Breast epithelium (tissue), 4 donors: ENCODE measurements around the gene IFRD1. TPM values are rescaled to one million over a fixed set of nuclear protein-coding genes. Genes with fewer than 3 reads are reported as not detected.

Source experiments
- DNase-seq, 2 donors: peaks; one replicate each; pipeline ENCODE4 v3.0.0-alpha.2; 2019; ENCODE audit warnings: low spot score in 2 of 2
- H3K27ac ChIP-seq, 2 donors: fragments of 200-600 bp; sonication (generic) in 1 of 2; one replicate each; pipeline ENCODE4 v1.5.1; 2016 to 2019; ENCODE audit warnings: mild to moderate bottlenecking in 1 of 2
- H3K27me3 ChIP-seq, 2 donors: fragments of 200-600 bp; sonication (generic) in 1 of 2; one replicate each; pipeline versions ENCODE4 v1.5.1 to v1.6.0; 2017 to 2019; ENCODE audit warnings: control low read depth in 1 of 2, mild to moderate bottlenecking in 1 of 2
- H3K36me3 ChIP-seq: fragments of 200-600 bp; one replicate; pipeline ENCODE4 v1.5.1; 2019
- H3K4me1 ChIP-seq, 2 donors: fragments of 200-600 bp; sonication (generic); one replicate each; pipeline ENCODE4 v1.5.1; 2016 to 2019; ENCODE audit warnings: control low read depth in 1 of 2
- H3K4me3 ChIP-seq, 3 donors: fragments of 200-600 bp; sonication (generic); 1 replicate in 2 of 3; 2 replicates in 1 of 3; pipeline ENCODE4 v1.5.1; 2016 to 2019; ENCODE audit warnings: mild to moderate bottlenecking in 3 of 3, moderate library complexity in 2 of 3
- H3K9me3 ChIP-seq, 2 donors: fragments of 200-600 bp; sonication (generic) in 1 of 2; one replicate each; pipeline ENCODE4 v1.5.1; 2016 to 2019; ENCODE audit warnings: control low read depth in 1 of 2
- CTCF ChIP-seq, 3 donors: fragments of 450-650 bp; IDR thresholded peaks; one replicate each; pipeline ENCODE4 v1.5.1; 2016 to 2017; ENCODE audit warnings: antibody characterized with exemption in 3 of 3, mild to moderate bottlenecking in 3 of 3, moderate library complexity in 3 of 3
- POLR2A ChIP-seq: fragments of 450-650 bp; IDR thresholded peaks from one replicate; pipeline ENCODE4 v1.6.1; 2016; ENCODE audit warnings: antibody characterized with exemption, mild to moderate bottlenecking, moderate library complexity
- POLR2AphosphoS5 ChIP-seq, 3 donors: sonication (generic); formaldehyde crosslinking; IDR thresholded peaks; one replicate each; pipeline ENCODE4 v1.6.1; 2017; ENCODE audit warnings: antibody characterized with exemption in 3 of 3
- intact Hi-C: fragments of 100-400 bp; cut with DNase I; formaldehyde crosslinking; loops from one replicate; pipeline ENCODE4 v1.15.1; 2023; ENCODE audit warnings: low total_unique reads
- total RNA-seq, 3 donors: library from RNA; depleted of rRNA; stranded (reverse); fragments of >200 nt; gene quantifications; one replicate each; pipeline ENCODE4 v1.1.0, GENCODE V29; 2016

IFRD1 gene
- total RNA-seq, 3 donors from 2014 or later = 82.7 to 146 (median 91.8) TPM

- intact Hi-C loops = no loop called here
- Histone ChIP-seq H3K9me3 (no peaks in the 10 kb centered on the region), H3K27me3 (no peaks in the 10 kb centered on the region), H3K4me1 (no peaks in the 10 kb centered on the region), H3K36me3 (no peaks in the 10 kb centered on the region), H3K27ac (no peak overlapping the region), H3K4me3 (no peak overlapping the region)
- TF ChIP-seq POLR2A = no peak
- DNase-seq = no peak
Observed at GRCh38 chr7:112442210-112442609, 8.1 kb upstream of the IFRD1 start.

GRCh38 chr7:112444505-112444904 lies 5.8 kb upstream of the IFRD1 start:
- no peaks in the 10 kb centered on the region for H3K9me3 ChIP-seq
- intact Hi-C loops = no loop called here
- no peak for DNase-seq
- no peaks in the 10 kb centered on the region for H3K4me1 ChIP-seq
- H3K27me3 ChIP-seq = no peaks in the 10 kb centered on the region
- no peaks in the 10 kb centered on the region for H3K36me3 ChIP-seq
- H3K4me3 ChIP-seq = no peak overlapping the region
- H3K27ac ChIP-seq = no peak overlapping the region
- TF ChIP-seq POLR2A (no peak), POLR2AphosphoS5 (IDR thresholded peaks at IDR 0.05) (no peak)

- TF ChIP-seq POLR2AphosphoS5 (IDR thresholded peaks at IDR 0.05) (no peak), CTCF (IDR thresholded peaks at IDR 0.05) (no peak), POLR2A (no peak)
- Histone ChIP-seq H3K4me3 (no peak overlapping the region), H3K4me1 (no peaks in the 10 kb centered on the region), H3K36me3 (no peaks in the 10 kb centered on the region), H3K27me3 (no peaks in the 10 kb centered on the region), H3K9me3 (no peaks in the 10 kb centered on the region), H3K27ac (no peak overlapping the region)
- DNase-seq = no peak
- intact Hi-C loops = no loop called here
Observed at GRCh38 chr7:112446431-112446830, 3.8 kb upstream of the IFRD1 start.

GRCh38 chr7:112447406-112447805 lies 2.9 kb upstream of the IFRD1 start:
- intact Hi-C loops = no loop called here
- Histone ChIP-seq H3K4me1 (no peaks in the 10 kb centered on the region), H3K27ac (no peak overlapping the region), H3K9me3 (no peaks in the 10 kb centered on the region), H3K36me3 (no peaks in the 10 kb centered on the region), H3K4me3 (no peak overlapping the region), H3K27me3 (no peaks in the 10 kb centered on the region)
- no peak for TF ChIP-seq CTCF (IDR thresholded peaks at IDR 0.05)
- no peak for TF ChIP-seq POLR2A
- no peak for TF ChIP-seq POLR2AphosphoS5 (IDR thresholded peaks at IDR 0.05)
- no peak for DNase-seq

GRCh38 chr7:112448381-112448780 lies 1.9 kb upstream of the IFRD1 start:
- DNase-seq = no peak
- peak overlapping the region; percentile 99 for H3K27ac ChIP-seq
- TF ChIP-seq POLR2A (no peak), POLR2AphosphoS5 (IDR thresholded peaks at IDR 0.05) (no peak), CTCF (IDR thresholded peaks at IDR 0.05) (no peak)
- no peaks in the 10 kb centered on the region for H3K27me3 ChIP-seq
- no peaks in the 10 kb centered on the region for H3K9me3 ChIP-seq
- H3K4me1 ChIP-seq = no peaks in the 10 kb centered on the region
- intact Hi-C loops = no loop called here
- no peaks in the 10 kb centered on the region for H3K36me3 ChIP-seq
- H3K4me3 ChIP-seq = no peak overlapping the region

GRCh38 chr7:112448891-112449290 lies 1.4 kb upstream of the IFRD1 start:
- no peak for TF ChIP-seq POLR2A
- no peak for TF ChIP-seq CTCF (IDR thresholded peaks at IDR 0.05)
- no peak for TF ChIP-seq POLR2AphosphoS5 (IDR thresholded peaks at IDR 0.05)
- H3K27me3 ChIP-seq = no peaks in the 10 kb centered on the region

More at GRCh38 chr7:112448891-112449290, 1.4 kb upstream of the IFRD1 start:
- intact Hi-C loops = no loop called here
- Histone ChIP-seq H3K36me3 (no peaks in the 10 kb centered on the region), H3K4me1 (no peaks in the 10 kb centered on the region), H3K27ac (peak overlapping the region; percentile 99), H3K9me3 (no peaks in the 10 kb centered on the region), H3K4me3 (no peak overlapping the region)
- DNase-seq = no peak
